H9 (cell line): ENCODE data around the gene SAMD8. TPM values are rescaled to one million over a fixed set of nuclear protein-coding genes. Genes with fewer than 3 reads are reported as not detected.

Experiments used
- DNase-seq: peaks from one replicate; pipeline ENCODE4 v3.0.0-alpha.2; 2017
- H2AFZ ChIP-seq: one replicate; pipeline ENCODE4 v1.6.1; 2013; ENCODE audit warnings: mild to moderate bottlenecking, low read length, control low read depth, moderate library complexity
- H2AK5ac ChIP-seq: 2 replicates; pipeline ENCODE4 v1.6.1; 2013; ENCODE audit warnings: low read length, control low read depth, mixed read lengths; ENCODE audit not compliant: insufficient read length
- H2BK120ac ChIP-seq: one replicate; pipeline ENCODE4 v1.6.1; 2013; ENCODE audit warnings: low read depth, mild to moderate bottlenecking, low read length, control low read depth, inconsistent platforms; ENCODE audit not compliant: poor library complexity, severe bottlenecking
- H2BK12ac ChIP-seq: 2 replicates; pipeline ENCODE4 v1.6.1; 2013; ENCODE audit warnings: low read length, control low read depth, mixed read lengths, low read depth; ENCODE audit not compliant: insufficient read length
- H2BK15ac ChIP-seq: 2 replicates; pipeline ENCODE4 v1.6.1; 2013; ENCODE audit warnings: low read depth, low read length, control low read depth
- H2BK20ac ChIP-seq: one replicate; pipeline ENCODE4 v1.6.1; 2013; ENCODE audit warnings: low read depth, mild to moderate bottlenecking, low read length, control low read depth, inconsistent platforms; ENCODE audit not compliant: poor library complexity, severe bottlenecking
- H2BK5ac ChIP-seq: 2 replicates; pipeline ENCODE4 v1.6.1; 2013; ENCODE audit warnings: low read length, control low read depth, mixed read lengths; ENCODE audit not compliant: insufficient read length
- H3K14ac ChIP-seq: 2 replicates; pipeline ENCODE4 v1.6.1; 2013; ENCODE audit warnings: low read length, control low read depth; ENCODE audit not compliant: insufficient read depth
- H3K18ac ChIP-seq: 2 replicates; pipeline ENCODE4 v1.6.1; 2013; ENCODE audit warnings: low read depth, mild to moderate bottlenecking, mixed read lengths, low read length, control low read depth; ENCODE audit not compliant: insufficient read length
- H3K23ac ChIP-seq: 2 replicates; pipeline ENCODE4 v1.6.1; 2013; ENCODE audit warnings: low read length, control low read depth, mixed read lengths, low read depth; ENCODE audit not compliant: insufficient read length
- H3K23me2 ChIP-seq: 2 replicates; pipeline ENCODE4 v1.6.1; 2013; ENCODE audit warnings: low read depth, mild to moderate bottlenecking, mixed read lengths, low read length, control low read depth; ENCODE audit not compliant: insufficient read length, poor library complexity, severe bottlenecking
- H3K27ac ChIP-seq: 2 replicates; pipeline ENCODE4 v1.5.1; 2013; ENCODE audit warnings: low read length, control low read depth, mixed read lengths, low read depth; ENCODE audit not compliant: insufficient read length
- H3K27me3 ChIP-seq: 2 replicates; pipeline ENCODE4 v1.6.1; 2013; ENCODE audit warnings: low read length, control low read depth, inconsistent platforms; ENCODE audit not compliant: insufficient read depth
- H3K4ac ChIP-seq: 2 replicates; pipeline ENCODE4 v1.6.1; 2013; ENCODE audit warnings: low read depth, mild to moderate bottlenecking, control low read depth, inconsistent platforms, low read length, moderate library complexity
- H3K4me1 ChIP-seq: 2 replicates; pipeline ENCODE4 v1.6.1; 2013; ENCODE audit warnings: low read length, control low read depth, inconsistent platforms; ENCODE audit not compliant: insufficient read depth
- H3K4me2 ChIP-seq: 2 replicates; pipeline ENCODE4 v1.6.1; 2013; ENCODE audit warnings: low read length, control low read depth, mixed read lengths; ENCODE audit not compliant: insufficient read length, insufficient read depth
- H3K56ac ChIP-seq: 2 replicates; pipeline ENCODE4 v1.6.1; 2013; ENCODE audit warnings: low read depth, mild to moderate bottlenecking, mixed read lengths, low read length, control low read depth; ENCODE audit not compliant: insufficient read length
- H3K79me1 ChIP-seq: 2 replicates; pipeline ENCODE4 v1.6.1; 2013; ENCODE audit warnings: low read depth, mild to moderate bottlenecking, moderate library complexity, low read length, control low read depth, inconsistent platforms; ENCODE audit not compliant: insufficient read depth, poor library complexity, severe bottlenecking
- H3K79me2 ChIP-seq: 2 replicates; pipeline ENCODE4 v1.6.1; 2013; ENCODE audit warnings: low read length, control low read depth, inconsistent platforms; ENCODE audit not compliant: insufficient read depth
- H3K9ac ChIP-seq: 2 replicates; pipeline ENCODE4 v1.6.1; 2013; ENCODE audit warnings: low read length, control low read depth, mixed read lengths; ENCODE audit not compliant: insufficient read length; ENCODE audit errors: extremely low read depth
- H3K9me3 ChIP-seq: one replicate; pipeline ENCODE4 v1.6.1; 2013; ENCODE audit warnings: low read depth, low read length, inconsistent platforms; ENCODE audit not compliant: control insufficient read depth
- H3T11ph ChIP-seq: one replicate; pipeline ENCODE4 v1.6.1; 2013; ENCODE audit warnings: mild to moderate bottlenecking, low read length, control low read depth, inconsistent platforms
- H4K20me1 ChIP-seq: one replicate; pipeline ENCODE4 v1.6.1; 2013; ENCODE audit not compliant: control insufficient read depth, insufficient read length, insufficient read depth
- H4K5ac ChIP-seq: 2 replicates; pipeline ENCODE4 v1.6.1; 2013; ENCODE audit warnings: low read depth, mild to moderate bottlenecking, mixed read lengths, low read length, control low read depth; ENCODE audit not compliant: insufficient read length
- H4K8ac ChIP-seq: replicated peaks from 2 replicates; pipeline ENCODE4 v1.6.1; 2013; ENCODE audit warnings: low read length, control low read depth, mixed read lengths, low read depth; ENCODE audit not compliant: insufficient read length
- H4K91ac ChIP-seq: 2 replicates; pipeline ENCODE4 v1.6.1; 2013; ENCODE audit warnings: low read depth, mild to moderate bottlenecking, moderate library complexity, mixed read lengths, low read length, control low read depth; ENCODE audit not compliant: insufficient read length
- H3K27ac Mint-ChIP-seq, 3 experiments: 2 replicates in 2 of 3; 3 replicates in 1 of 3; pipeline ENCODE4 v1.8.0; 2020 to 2021; ENCODE audit warnings: mixed read lengths in 3 of 3, mild to moderate bottlenecking in 1 of 3, moderate library complexity in 1 of 3
- H3K27me3 Mint-ChIP-seq: 2 replicates; pipeline ENCODE4 v1.8.0; 2021; ENCODE audit warnings: low read depth, mild to moderate bottlenecking, moderate library complexity, mixed read lengths
- H3K36me3 Mint-ChIP-seq, 3 experiments: 2 replicates in 2 of 3; 3 replicates in 1 of 3; pipeline ENCODE4 v1.8.0; 2020 to 2021; ENCODE audit warnings: low read depth in 3 of 3, mixed read lengths in 3 of 3; ENCODE audit not compliant: insufficient read depth in 1 of 3
- H3K4me1 Mint-ChIP-seq, 2 experiments: 2 replicates each; pipeline ENCODE4 v1.8.0; 2020; ENCODE audit warnings: mixed read lengths in 2 of 2
- H3K4me3 Mint-ChIP-seq, 2 experiments: 2 replicates in 1 of 2; 3 replicates in 1 of 2; pipeline ENCODE4 v1.8.0; 2020 to 2021; ENCODE audit warnings: mild to moderate bottlenecking in 2 of 2, mixed read lengths in 2 of 2, moderate library complexity in 1 of 2
- H3K9me3 Mint-ChIP-seq, 2 experiments: 2 replicates in 1 of 2; 3 replicates in 1 of 2; pipeline ENCODE4 v1.8.0; 2020; ENCODE audit warnings: mild to moderate bottlenecking in 2 of 2, mixed read lengths in 2 of 2, moderate library complexity in 1 of 2
- WGBS: extraction: QIAGEN DNeasy Blood & Tissue Kit; methylation state at CpG from one replicate; pipeline ENCODE4 v1.1.7; 2013; ENCODE audit warnings: missing lambda C conversion rate, low lambda C conversion rate, mixed read lengths; ENCODE audit not compliant: insufficient read length; ENCODE audit errors: extremely low coverage; 5-methylcytosine and 5-hydroxymethylcytosine counted together
- total RNA-seq: library from RNA; stranded (reverse); gene quantifications from 2 replicates; pipeline ENCODE4 v1.2.1, GENCODE V29; 2021
- TF ChIP-seq, protein P1 (sequence below): fragments of 200-600 bp; sonication (generic); conservative IDR thresholded peaks from 3 replicates; pipeline ENCODE4 v1.8.0; 2021; ENCODE audit warnings: antibody characterized with exemption, mild to moderate bottlenecking

The SAMD8 gene
- total RNA-seq, 1 experiment from 2014 or later: 18.8 TPM

- no peaks in the 10 kb centered on the region for H3K79me2 ChIP-seq
- no peak for DNase-seq
- no peak overlapping the region for H3T11ph ChIP-seq
- no peak overlapping the region for H3K56ac ChIP-seq
- H3K79me1 ChIP-seq: no peaks in the 10 kb centered on the region
- TF ChIP-seq, protein P1, sequence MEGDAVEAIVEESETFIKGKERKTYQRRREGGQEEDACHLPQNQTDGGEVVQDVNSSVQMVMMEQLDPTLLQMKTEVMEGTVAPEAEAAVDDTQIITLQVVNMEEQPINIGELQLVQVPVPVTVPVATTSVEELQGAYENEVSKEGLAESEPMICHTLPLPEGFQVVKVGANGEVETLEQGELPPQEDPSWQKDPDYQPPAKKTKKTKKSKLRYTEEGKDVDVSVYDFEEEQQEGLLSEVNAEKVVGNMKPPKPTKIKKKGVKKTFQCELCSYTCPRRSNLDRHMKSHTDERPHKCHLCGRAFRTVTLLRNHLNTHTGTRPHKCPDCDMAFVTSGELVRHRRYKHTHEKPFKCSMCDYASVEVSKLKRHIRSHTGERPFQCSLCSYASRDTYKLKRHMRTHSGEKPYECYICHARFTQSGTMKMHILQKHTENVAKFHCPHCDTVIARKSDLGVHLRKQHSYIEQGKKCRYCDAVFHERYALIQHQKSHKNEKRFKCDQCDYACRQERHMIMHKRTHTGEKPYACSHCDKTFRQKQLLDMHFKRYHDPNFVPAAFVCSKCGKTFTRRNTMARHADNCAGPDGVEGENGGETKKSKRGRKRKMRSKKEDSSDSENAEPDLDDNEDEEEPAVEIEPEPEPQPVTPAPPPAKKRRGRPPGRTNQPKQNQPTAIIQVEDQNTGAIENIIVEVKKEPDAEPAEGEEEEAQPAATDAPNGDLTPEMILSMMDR: no peak
- no peak overlapping the region for H3K23ac ChIP-seq
- no peak overlapping the region for H4K5ac ChIP-seq
- no peak overlapping the region for H2BK20ac ChIP-seq
- peaks cover 4 to 20% (median 14%) of the 10 kb centered on the region in 3 experiments; a peak in 5 of 7 replicates for H3K36me3 Mint-ChIP-seq
- no peak overlapping the region for H3K14ac ChIP-seq
- no peaks in the 10 kb centered on the region for H3K9me3 ChIP-seq
- no peak overlapping the region for H4K8ac ChIP-seq
- no peaks in the 10 kb centered on the region for H3K9me3 Mint-ChIP-seq
- H3K27ac ChIP-seq: no peak overlapping the region
- no peak overlapping the region for H2AK5ac ChIP-seq
- no peak overlapping the region for H3K4ac ChIP-seq
- no peaks in the 10 kb centered on the region for H3K27me3 Mint-ChIP-seq
- H3K23me2 ChIP-seq: no peaks in the 10 kb centered on the region
- no peak overlapping the region for H2BK5ac ChIP-seq
- no peak overlapping the region for H3K4me2 ChIP-seq
- H2AFZ ChIP-seq: no peak overlapping the region
- no peaks in the 10 kb centered on the region for H3K27me3 ChIP-seq
- H3K4me3 Mint-ChIP-seq: no peak overlapping the region
- no peak overlapping the region for H2BK15ac ChIP-seq
- H3K9ac ChIP-seq: no peak overlapping the region
- no peak overlapping the region for H3K27ac Mint-ChIP-seq
- H3K4me1 ChIP-seq: no peaks in the 10 kb centered on the region; the same call in 1 of the 2 replicates
- no peak overlapping the region for H2BK12ac ChIP-seq
- H4K91ac ChIP-seq: no peak overlapping the region
- no peak overlapping the region for H2BK120ac ChIP-seq
- WGBS: no CpG with 5 or more reads among the region's 1 CpG
- H4K20me1 ChIP-seq: no peaks in the 10 kb centered on the region
- H3K4me1 Mint-ChIP-seq: peaks cover 5 to 6% of the 10 kb centered on the region in 2 experiments
- H3K18ac ChIP-seq: no peak overlapping the region
Measured at GRCh38 chr10:75170215-75170614, 58.8 kb downstream of the SAMD8 start.
